Fibroblast of skin of scalp (primary cell): ENCODE results near the gene BPHL.
"Not testable (repeated sequence)": the region's sequence is repeated elsewhere in the genome, so short reads cannot be mapped to it uniquely, and the experiment has no call there.

ENCODE experiments used
- DNase-seq: peaks from one replicate; pipeline ENCODE4 v3.0.0-alpha.2; 2013

The BPHL gene

DNA sequence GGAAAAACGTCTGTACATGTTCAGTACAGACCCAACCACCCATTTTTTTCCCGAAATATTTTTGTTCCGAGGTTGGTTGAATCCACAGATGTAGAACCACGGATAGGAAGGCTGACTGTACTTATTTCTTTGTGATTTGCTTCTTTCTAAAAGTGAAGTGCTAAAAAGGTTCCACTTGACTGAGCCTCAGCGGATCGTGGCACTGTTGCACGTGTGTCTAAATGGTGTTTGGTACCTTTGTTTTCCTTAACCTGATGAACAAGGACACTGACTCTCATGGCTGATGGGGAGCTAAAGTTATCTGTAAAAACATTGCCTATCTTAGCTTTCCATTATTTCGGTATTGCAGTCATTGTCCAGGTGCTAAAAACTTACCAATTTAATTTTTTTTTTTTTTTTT, 6.2 kb downstream of the BPHL start:
- no peak for DNase-seq

DNA sequence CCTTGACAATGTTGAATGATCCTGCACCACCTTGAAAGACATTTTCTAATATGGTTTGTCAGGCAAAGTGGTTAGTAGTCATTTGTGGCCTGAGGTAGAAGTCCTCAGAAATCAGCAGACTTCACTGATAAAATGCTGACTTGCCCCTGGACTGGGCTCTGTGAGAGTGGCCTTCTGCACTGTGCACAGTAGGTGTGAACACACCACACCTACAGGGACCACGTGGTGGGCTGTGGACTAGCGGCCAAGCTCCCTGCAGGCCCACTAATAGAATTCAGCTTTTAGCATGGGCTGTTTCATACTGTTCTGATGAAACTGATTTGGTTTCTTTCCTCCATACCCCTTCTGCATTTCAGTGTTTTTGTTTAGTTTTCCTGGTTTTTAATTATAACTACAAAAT, 7.3 kb downstream of the BPHL start:
- no peak for DNase-seq

DNA sequence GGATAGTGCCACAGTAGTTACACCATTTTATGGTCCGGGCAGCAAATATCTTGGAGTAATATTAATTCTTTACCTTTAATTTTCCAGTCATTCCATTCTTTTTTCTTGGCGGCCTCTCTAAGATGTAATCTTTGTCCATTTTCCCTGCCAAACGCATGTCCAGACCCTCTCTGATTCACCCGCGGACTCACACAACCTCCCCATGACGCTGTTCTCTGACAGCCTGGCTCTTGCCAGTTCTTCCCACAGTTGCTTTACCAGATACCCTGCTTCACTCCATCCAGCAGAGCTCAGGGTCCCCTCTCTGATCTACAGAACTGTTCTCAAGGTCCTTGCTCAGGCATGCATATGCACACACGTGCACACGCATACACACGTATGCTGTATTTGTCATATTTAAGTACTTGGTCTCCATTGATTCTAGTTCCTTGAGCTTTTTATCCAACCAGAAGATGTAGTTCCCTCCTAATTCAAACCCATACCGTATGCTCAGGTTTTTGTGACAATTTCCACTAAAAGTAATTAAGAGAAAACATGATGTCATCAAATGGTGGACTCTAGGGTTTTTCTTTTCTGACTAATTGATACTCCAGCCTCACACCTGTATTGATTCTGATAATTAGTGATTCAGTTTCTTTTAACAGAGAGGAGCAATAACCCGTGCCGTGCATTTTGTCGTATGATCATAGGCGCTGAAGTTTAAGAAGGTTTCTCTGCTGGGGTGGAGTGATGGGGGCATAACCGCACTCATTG, 10.0 kb downstream of the BPHL start:
- no peak for DNase-seq

GRCh38 chr6:3131695-3132094, 13.2 kb downstream of the BPHL start:
- DNase-seq = no peak

DNA sequence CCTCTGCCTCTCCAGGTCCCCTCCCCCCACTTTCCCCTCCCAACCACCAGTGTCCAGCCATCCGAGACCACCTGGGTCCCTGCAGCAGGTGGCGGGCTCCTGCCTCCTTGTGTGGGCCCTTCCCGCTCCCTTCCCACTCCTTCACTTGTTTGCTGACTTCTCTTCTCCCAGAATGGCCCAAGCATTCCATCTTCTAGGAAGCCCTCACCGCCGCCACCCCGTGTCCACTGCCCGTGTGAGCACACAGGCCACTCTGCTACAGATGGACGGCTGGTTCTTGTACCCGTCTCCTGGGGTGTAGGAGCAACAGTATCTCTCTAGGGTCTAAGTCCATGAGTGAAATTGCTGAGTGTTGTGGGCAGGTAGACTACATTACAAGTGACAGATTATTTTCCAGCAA, 15.0 kb downstream of the BPHL start:
- no peak for DNase-seq

DNA sequence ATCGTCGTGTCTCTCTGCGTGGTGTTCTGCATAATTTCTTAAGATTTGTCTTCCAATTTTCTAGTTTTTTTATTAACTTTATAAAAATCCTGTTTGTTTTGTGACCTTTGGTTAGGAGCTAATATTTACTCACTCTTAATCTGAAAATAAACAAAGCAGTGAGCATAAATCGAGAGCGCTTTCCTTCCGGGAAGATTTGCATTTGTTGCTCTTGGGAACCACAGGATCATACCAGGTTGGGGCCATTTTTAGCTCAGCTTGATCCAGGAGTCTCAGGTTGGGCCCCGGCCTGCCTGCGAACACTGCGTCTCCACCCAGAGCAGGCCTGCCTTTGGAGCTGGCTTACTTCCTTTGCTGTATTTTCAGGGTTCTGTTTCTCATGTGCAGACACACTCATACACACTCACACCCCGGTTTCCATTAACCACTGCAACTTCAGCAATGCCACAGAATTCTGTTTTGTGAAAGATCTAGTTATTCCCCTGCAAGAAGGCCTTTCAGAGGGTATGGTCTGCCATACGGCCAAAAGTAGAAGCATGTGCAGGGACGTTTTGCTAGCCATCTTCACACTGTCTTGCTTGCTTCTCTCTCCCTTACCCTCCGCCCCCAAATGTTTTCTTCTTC, 17.3 kb downstream of the BPHL start:
- DNase-seq = no peak

GRCh38 chr6:3136292-3137011, 17.9 kb downstream of the BPHL start:
- DNase-seq = no peak

GRCh38 chr6:3137057-3137777, 18.7 kb downstream of the BPHL start:
- DNase-seq = peak; percentile 30

DNA sequence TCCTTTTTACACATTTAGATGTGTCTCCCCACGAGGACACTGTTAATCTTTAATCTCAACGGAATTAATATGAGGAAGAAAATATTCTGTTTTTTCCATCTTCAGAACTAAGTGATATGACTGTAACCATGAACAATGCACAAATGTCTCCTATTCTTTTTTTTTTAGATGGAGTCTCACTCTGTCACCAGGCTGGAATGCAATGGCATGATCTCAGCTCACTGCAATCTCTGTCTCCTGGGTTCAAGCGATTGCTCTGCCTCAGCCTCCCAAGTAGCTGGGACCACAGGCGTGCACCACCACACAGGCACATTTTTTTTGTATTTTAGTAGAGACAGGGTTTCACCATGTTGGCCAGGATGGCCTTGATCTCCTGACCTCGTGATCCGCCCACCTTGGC, 19.4 kb downstream of the BPHL start:
- DNase-seq = peak; percentile 38

DNA sequence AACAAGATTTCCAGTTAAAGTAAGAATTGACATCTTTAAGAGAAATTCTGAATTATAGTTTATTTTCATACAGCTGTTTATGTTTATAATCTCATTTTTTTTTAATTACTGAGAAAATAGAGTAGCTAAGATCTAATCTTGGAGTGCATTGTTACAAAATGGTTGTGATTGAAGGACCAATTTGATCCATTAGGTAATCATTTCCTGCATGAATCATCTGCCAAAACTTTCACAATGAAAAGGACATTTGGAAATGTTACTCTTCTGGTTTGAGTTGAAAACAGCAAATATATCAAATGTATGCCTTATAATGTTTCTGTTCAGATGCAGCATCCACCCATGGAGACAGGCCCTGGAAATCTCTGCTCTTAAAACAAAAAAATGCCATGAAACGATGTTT, 19.8 kb downstream of the BPHL start:
- no peak for DNase-seq

DNA sequence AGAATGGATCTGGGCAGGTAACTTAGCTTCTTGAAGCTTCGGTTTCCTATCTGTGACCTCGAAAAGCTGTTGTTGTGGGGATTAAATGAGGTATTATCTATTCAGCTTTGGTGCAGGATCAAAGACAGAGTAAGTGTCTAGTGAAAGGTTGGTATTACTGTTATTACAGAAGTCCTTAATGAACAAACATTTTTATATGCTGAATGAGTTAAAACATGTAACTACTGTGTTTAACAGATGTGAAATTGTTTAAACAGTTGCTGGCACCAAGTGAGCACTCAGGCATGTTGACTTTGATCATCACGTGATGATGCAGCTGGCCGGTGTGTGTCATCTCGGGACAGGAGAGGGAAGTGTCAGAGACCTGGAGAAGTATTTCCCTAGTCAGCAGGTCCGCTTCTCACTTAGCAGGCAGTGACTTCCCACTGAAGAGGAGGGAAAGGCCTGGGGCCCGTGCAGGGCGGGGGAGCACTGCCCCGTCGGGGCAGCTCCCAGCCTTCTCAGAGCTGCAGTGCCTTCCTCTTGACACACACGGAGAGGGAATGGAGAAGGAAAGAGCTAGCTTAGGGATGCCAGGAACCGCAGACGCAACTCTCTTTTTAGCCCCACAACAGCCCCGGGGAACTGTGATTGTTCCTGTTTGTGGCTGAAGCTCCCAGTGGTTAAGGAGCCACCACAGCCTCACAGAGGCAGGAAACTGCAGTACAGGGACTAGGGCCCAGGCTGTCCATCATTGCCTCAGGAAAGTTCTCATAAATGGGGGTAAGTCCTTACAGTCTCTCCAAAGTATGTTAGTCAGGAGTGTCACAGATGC, 20.8 kb downstream of the BPHL start:
- peak; percentile 55 for DNase-seq

GRCh38 chr6:3140201-3140600, 21.7 kb downstream of the BPHL start:
- no peak for DNase-seq

- no peak for DNase-seq
These were observed 24.0 kb downstream of the BPHL start for GRCh38 chr6:3142536-3142935.

DNA sequence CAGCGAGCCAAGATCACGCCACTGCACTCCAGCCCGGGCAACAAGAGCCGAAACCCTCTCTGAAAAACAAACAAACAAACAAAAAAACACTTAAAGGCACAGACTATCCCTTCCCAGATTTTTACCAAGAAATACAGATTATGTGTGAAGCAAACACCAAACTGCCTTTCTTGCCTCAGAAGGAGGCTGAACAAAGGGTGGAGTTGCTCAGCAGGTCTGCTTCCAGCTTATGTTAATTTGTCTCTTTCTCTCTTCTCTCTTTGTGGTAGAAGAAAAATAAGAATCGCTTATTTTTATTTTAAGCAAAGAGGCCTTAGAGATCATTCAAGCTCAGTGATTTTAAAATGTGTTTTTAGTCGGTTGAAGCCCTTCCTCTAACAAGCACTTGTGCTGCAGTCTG, 24.6 kb downstream of the BPHL start:
- DNase-seq = no peak

GRCh38 chr6:3144571-3144970, 26.1 kb downstream of the BPHL start:
- DNase-seq = no peak

- no peak for DNase-seq
These were observed 29.6 kb downstream of the BPHL start for GRCh38 chr6:3147914-3148757.

DNA sequence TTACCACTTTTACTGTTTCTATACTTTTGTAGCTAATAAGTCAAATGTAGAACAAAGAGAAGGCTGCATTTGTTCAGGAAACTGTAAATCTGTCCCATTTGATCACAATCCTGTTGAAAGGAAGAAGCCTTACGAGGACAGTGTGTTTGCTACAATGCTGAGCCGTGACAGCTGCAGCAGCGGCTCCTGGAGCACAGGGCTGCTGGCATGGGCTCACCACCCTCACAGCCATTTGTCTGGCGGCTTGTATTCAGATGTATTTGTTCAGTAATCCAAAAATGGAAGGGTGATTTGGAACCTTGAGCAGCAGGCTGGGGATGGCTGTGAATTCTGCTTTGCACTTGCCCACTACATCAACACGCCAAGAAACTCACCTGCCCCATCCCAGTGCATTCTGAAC, 33.2 kb downstream of the BPHL start:
- DNase-seq = no peak

GRCh38 chr6:3152689-3153088, 34.2 kb downstream of the BPHL start:
- DNase-seq = no peak

GRCh38 chr6:3155416-3155815, 36.9 kb downstream of the BPHL start:
- not testable (repeated sequence) for DNase-seq

DNA sequence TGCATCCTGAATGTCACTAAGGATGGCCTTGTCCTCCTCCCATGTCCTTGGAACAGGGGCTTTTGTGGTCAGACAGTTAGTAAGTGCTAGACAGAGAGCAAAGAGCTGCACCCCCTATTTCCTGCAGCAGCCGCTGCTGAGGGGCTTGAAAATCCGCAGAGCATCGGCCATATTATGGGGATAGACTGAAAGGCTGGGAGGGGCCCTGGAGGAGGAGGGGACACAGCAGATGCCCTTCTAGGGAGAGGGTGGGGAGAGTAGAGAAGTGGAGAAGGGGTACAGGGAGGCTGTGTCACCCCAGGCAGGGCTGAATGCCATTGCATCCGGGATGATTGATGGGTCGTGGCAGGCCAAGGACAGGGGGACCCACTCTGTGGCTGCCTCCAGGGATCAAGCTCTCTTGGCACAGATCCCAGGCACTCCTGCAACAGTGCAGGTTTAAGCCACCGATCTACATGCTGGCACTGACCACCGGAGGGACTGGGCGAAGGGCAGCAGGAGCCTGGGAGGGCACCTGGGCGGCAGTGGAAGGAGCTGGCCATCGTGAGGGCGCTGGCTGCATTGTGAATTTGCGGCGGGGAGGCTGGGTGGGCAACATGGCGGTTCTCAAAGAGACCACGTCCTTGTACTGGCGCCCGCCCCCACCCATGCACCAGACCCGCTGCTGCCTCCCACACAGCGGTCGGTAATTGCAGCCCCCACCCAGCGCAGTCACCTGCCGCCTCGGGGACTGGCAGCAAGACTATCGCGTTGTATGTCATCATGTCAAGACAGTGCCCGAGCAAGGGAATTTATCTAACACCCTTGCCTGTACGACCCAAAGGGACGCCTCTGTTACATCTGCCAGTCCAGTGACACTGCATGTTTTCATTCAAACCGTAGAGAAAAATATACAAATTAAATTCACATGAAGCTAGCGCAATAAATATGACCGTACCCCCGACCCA, 37.9 kb downstream of the BPHL start:
- not testable (repeated sequence) for DNase-seq
